Transverse colon (tissue), 4 donors: ENCODE measurements around the gene POLA2. TPM values are rescaled to one million over a fixed set of nuclear protein-coding genes. Genes with fewer than 3 reads are reported as not detected.

Experiments
- DNase-seq: peaks from one replicate; pipeline ENCODE4 v3.0.0-alpha.2; 2019
- H3K27ac ChIP-seq, 4 donors: fragments of 200-600 bp; sonication (generic); 2 replicates each; pipeline ENCODE4 v1.5.1; 2016 to 2018; ENCODE audit warnings: inconsistent platforms in 4 of 4
- H3K27me3 ChIP-seq: fragments of 200-600 bp; sonication (generic); 2 replicates; pipeline ENCODE4 v1.5.1; 2017; ENCODE audit warnings: inconsistent platforms
- H3K36me3 ChIP-seq, 4 donors: fragments of 200-600 bp; sonication (generic); 2 replicates each; pipeline ENCODE4 v1.5.1; 2017 to 2019; ENCODE audit warnings: inconsistent platforms in 4 of 4
- H3K4me1 ChIP-seq, 4 donors: fragments of 200-600 bp; sonication (generic); 2 replicates each; pipeline ENCODE4 v1.5.1; 2017 to 2020; ENCODE audit warnings: inconsistent platforms in 4 of 4
- H3K4me3 ChIP-seq, 4 donors: fragments of 200-600 bp; sonication (generic); 1 replicate in 1 of 4; 2 replicates in 3 of 4; pipeline versions ENCODE4 v1.5.1 to v1.6.1; 2017 to 2019; ENCODE audit warnings: inconsistent platforms in 4 of 4
- H3K9me3 ChIP-seq, 2 donors: fragments of 200-600 bp; sonication (generic); 2 replicates each; pipeline ENCODE4 v1.5.1; 2017 to 2019; ENCODE audit warnings: inconsistent platforms in 2 of 2
- CTCF ChIP-seq, 5 experiments: fragments of 200-600 bp in 3 of 5; fragments of 450-650 bp in 2 of 5; sonication (generic) in 3 of 5; IDR thresholded peaks; 1 replicate in 2 of 5; 2 replicates in 3 of 5; pipeline ENCODE4 v1.5.1; 2016 to 2017; ENCODE audit warnings: antibody characterized with exemption in 5 of 5, inconsistent platforms in 3 of 5, mild to moderate bottlenecking in 2 of 5, moderate library complexity in 1 of 5
- EP300 ChIP-seq: sonication (generic); formaldehyde crosslinking; IDR thresholded peaks from one replicate; pipeline ENCODE4 v1.6.1; 2017; ENCODE audit warnings: antibody characterized with exemption, low read depth
- POLR2A ChIP-seq: fragments of 450-650 bp; IDR thresholded peaks from one replicate; pipeline ENCODE4 v1.6.1; 2016; ENCODE audit warnings: antibody characterized with exemption, mild to moderate bottlenecking, moderate library complexity
- POLR2AphosphoS5 ChIP-seq, 3 donors: sonication (generic); formaldehyde crosslinking; IDR thresholded peaks; one replicate each; pipeline ENCODE4 v1.6.1; 2016; ENCODE audit warnings: antibody characterized with exemption in 3 of 3
- WGBS, 2 donors: methylation state at CpG; one replicate each; pipeline ENCODE4 v1.1.5; 2018; ENCODE audit warnings: low coverage in 1 of 2; 5-methylcytosine and 5-hydroxymethylcytosine counted together
- in situ Hi-C, 4 donors: fragments of 200-750 bp; cut with MboI; loops; one replicate each; pipeline versions ENCODE4 v1.15.0 to v1.15.1; 2017; ENCODE audit warnings: low sequenced_read_pairs in 3 of 4, low pct_ligation_motif_present in 1 of 4, low pct_unique_long_range_greater_than_20kb in 1 of 4
- intact Hi-C: fragments of 100-400 bp; cut with DNase I; formaldehyde crosslinking; loops from one replicate; pipeline ENCODE4 v1.15.1; 2023; ENCODE audit warnings: low total_unique reads
- total RNA-seq, 4 donors: library from RNA; depleted of rRNA; stranded (reverse); fragments of >200 nt; gene quantifications; one replicate each; pipeline ENCODE4 v1.1.0, GENCODE V29; 2016

POLA2 gene
- total RNA-seq, 4 donors from 2014 or later, result 3.0 to 17.5 (median 6.2) TPM

GRCh38 chr11:65214212-65214845 lies 47.4 kb upstream of the POLA2 start:
- no peak for TF ChIP-seq EP300
- no peak for TF ChIP-seq POLR2AphosphoS5 (IDR thresholded peaks at IDR 0.05)
- no peak for TF ChIP-seq POLR2A
- no peak for TF ChIP-seq CTCF (IDR thresholded peaks at IDR 0.05)
- H3K4me1 ChIP-seq, result no peaks in the 10 kb centered on the region
- intact Hi-C loops (no loop called here), in situ Hi-C loops (no loop called here)
- WGBS, 2 donors, result 72 to 100% methylated on average over 1 to 16 of the region's 16 CpGs
- no peak for DNase-seq
- H3K27ac ChIP-seq, result no peak overlapping the region
- H3K9me3 ChIP-seq, result no peaks in the 10 kb centered on the region
- no peaks in the 10 kb centered on the region for H3K27me3 ChIP-seq
- peaks cover 0 to 20% (median 7%) of the 10 kb centered on the region in 4 donors for H3K36me3 ChIP-seq
- no peak overlapping the region for H3K4me3 ChIP-seq

DNA sequence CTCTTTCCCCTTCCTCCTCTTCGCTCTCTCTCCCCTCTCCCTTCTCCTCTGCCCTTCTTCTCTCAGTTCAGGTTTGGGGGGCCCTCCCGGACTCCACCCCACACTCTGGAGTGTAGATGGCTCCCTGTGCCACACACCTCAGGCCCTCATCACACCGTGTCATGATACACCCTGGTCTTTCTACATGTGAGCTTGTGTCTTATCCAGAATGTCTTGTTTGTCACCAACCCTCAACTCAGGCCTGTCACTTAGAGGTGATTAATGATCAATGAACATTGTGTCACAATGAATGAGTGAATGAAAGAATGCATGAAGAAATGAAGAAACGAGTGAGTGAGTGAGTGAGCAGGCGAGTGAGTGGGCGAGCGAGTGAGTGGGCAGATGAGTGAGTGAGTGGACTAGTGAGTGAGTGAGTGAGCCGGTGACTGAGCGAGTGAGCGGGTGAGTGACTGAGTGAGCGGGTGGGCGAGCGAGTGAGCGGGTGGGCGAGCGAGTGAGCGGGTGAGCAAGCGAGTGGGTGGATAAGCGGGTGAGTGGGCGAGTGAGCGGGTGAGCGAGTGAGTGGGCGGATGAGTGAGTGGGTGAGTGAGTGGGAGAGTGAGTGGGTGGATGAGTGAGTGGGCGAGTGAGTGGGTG lies 46.2 kb upstream of the POLA2 start:
- no peak overlapping the region for H3K4me3 ChIP-seq
- H3K9me3 ChIP-seq, result no peaks in the 10 kb centered on the region
- DNase-seq, result no peak
- peaks cover 0 to 9% (median 3%) of the 10 kb centered on the region in 4 donors for H3K36me3 ChIP-seq
- in situ Hi-C loops, result no loop called here
- peaks cover 0 to 3% (median 0%) of the 10 kb centered on the region in 4 donors for H3K4me1 ChIP-seq
- no peaks in the 10 kb centered on the region for H3K27me3 ChIP-seq
- no peak overlapping the region for H3K27ac ChIP-seq
- intact Hi-C loops, result no loop called here
- WGBS, 2 donors, result 87 to 91% methylated on average over 21 to 24 of the region's 24 CpGs
- TF ChIP-seq CTCF (IDR thresholded peaks at IDR 0.05), result no peak

GRCh38 chr11:65216830-65217229 lies 44.9 kb upstream of the POLA2 start:
- Histone ChIP-seq H3K36me3 (no peaks in the 10 kb centered on the region), H3K4me3 (no peak overlapping the region), H3K27ac (no peak overlapping the region), H3K9me3 (no peaks in the 10 kb centered on the region), H3K27me3 (no peaks in the 10 kb centered on the region), H3K4me1 (peaks cover 0 to 5% (median 0%) of the 10 kb centered on the region in 4 donors)
- in situ Hi-C loops, result no loop called here
- TF ChIP-seq POLR2A (no peak), POLR2AphosphoS5 (IDR thresholded peaks at IDR 0.05) (no peak), EP300 (no peak), CTCF (IDR thresholded peaks at IDR 0.05) (no peak)
- intact Hi-C loops, result no loop called here
- no peak for DNase-seq
- WGBS, 2 donors, result 74 to 100% methylated on average over 2 to 6 of the region's 6 CpGs

DNA sequence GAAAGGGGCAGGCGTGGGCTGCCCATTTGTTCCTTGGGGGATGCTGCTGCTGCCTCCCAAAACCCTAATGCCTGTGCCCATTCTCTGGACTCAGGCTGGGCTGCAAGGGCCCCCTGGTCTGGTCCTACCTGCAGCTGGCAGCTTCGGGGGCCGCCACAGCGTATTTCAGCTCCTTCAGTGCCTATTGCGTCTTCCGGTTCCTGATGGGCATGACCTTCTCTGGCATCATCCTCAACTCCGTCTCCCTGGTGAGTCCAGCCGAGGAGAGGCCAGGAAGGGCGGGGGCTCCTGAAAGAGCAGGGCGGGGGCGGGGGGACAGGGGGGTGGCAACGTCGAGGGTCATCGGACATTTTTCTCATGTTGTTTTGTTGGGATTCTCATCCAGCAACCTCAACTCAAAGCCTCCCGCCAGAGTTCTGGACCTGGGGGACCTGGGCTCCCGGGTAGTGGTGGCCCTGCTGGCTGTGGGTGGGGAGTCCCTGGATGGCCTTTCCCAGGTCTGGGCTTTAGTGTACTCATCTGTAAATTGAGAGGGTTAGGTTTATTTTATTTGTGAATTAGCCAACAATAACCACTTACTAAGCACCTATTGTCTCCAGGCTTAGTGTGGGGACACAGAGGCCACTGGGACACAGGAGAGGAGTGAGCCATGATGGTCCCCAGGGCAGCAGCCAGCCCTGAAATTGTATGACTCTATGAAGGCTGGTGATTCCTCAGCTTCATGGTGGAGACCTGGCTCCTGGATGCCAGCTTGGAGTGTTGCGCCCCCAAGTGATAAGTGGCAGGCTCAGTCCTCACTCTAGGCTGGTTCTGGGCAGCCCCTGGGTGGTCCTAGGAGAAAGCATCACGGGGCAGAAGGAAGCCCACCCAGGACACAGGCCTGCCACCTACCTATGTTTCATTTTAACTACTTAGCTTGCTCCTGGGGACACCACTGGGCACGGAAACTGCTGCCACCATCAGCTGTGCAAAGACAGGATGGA lies 44.0 kb upstream of the POLA2 start:
- WGBS, 2 donors, result 86 to 100% methylated on average over 1 to 19 of the region's 19 CpGs
- no peak for DNase-seq
- in situ Hi-C loops, result no loop called here

More for the DNA sequence above, 44.0 kb upstream of the POLA2 start:
- no peak overlapping the region for H3K4me3 ChIP-seq
- no peaks in the 10 kb centered on the region for H3K9me3 ChIP-seq
- peaks cover 0 to 5% (median 0%) of the 10 kb centered on the region in 4 donors for H3K4me1 ChIP-seq
- intact Hi-C loops, result no loop called here
- TF ChIP-seq EP300, result no peak
- TF ChIP-seq CTCF (IDR thresholded peaks at IDR 0.05), result no peak
- no peak for TF ChIP-seq POLR2AphosphoS5 (IDR thresholded peaks at IDR 0.05)
- TF ChIP-seq POLR2A, result no peak
- H3K36me3 ChIP-seq, result no peaks in the 10 kb centered on the region
- H3K27ac ChIP-seq, result no peak overlapping the region
- no peaks in the 10 kb centered on the region for H3K27me3 ChIP-seq
